GM23338 (cell line): Measurements from ENCODE around the gene CTNNA3. TPM values are rescaled to one million over a fixed set of nuclear protein-coding genes. Genes with fewer than 3 reads are reported as not detected.

Experiments used
- ATAC-seq: fragments of 200-7000 bp; cut with Tn5 transposase; 3 replicates; pipeline ENCODE4 v1.9.1; 2020
- DNase-seq: peaks from one replicate; pipeline ENCODE4 v3.0.0-alpha.2; 2015; ENCODE audit warnings: low spot score
- H2AFZ ChIP-seq: fragments of 200-600 bp; sonication (generic); 2 replicates; pipeline ENCODE4 v1.8.0; 2016; ENCODE audit warnings: antibody characterized with exemption, mild to moderate bottlenecking, moderate library complexity
- H3F3A ChIP-seq: fragments of 200-600 bp; sonication (generic); replicated peaks from 2 replicates; pipeline ENCODE4 v1.8.0; 2017; ENCODE audit warnings: antibody characterized with exemption, mixed run types, low read depth
- H3K27ac ChIP-seq: fragments of 200-600 bp; sonication (generic); 2 replicates; pipeline ENCODE4 v1.6.1; 2016; ENCODE audit warnings: low read depth
- H3K27me3 ChIP-seq: fragments of 200-600 bp; sonication (generic); 2 replicates; pipeline ENCODE4 v1.8.0; 2016; ENCODE audit warnings: mild to moderate bottlenecking, mixed run types, moderate library complexity; ENCODE audit not compliant: insufficient read depth
- H3K36me3 ChIP-seq: fragments of 200-600 bp; sonication (generic); 2 replicates; pipeline ENCODE4 v1.8.0; 2016; ENCODE audit warnings: mild to moderate bottlenecking; ENCODE audit not compliant: insufficient read depth
- H3K4me1 ChIP-seq: fragments of 200-600 bp; sonication (generic); 2 replicates; pipeline ENCODE4 v1.8.0; 2016; ENCODE audit warnings: mild to moderate bottlenecking, moderate library complexity; ENCODE audit not compliant: insufficient read depth
- H3K4me2 ChIP-seq: fragments of 200-600 bp; sonication (generic); 2 replicates; pipeline ENCODE4 v1.7.1; 2017; ENCODE audit warnings: mixed run types
- H3K4me3 ChIP-seq: fragments of 200-600 bp; sonication (generic); 2 replicates; pipeline ENCODE4 v1.6.1; 2016; ENCODE audit warnings: mixed run types
- H3K79me2 ChIP-seq: fragments of 200-600 bp; sonication (generic); replicated peaks from 2 replicates; pipeline ENCODE4 v1.8.0; 2017; ENCODE audit warnings: mild to moderate bottlenecking; ENCODE audit not compliant: insufficient read depth
- H3K9me2 ChIP-seq: fragments of 200-600 bp; sonication (generic); 2 replicates; pipeline ENCODE4 v1.8.0; 2017; ENCODE audit not compliant: insufficient read depth
- H4K20me1 ChIP-seq: fragments of 200-600 bp; sonication (generic); replicated peaks from 2 replicates; pipeline ENCODE4 v1.8.0; 2017; ENCODE audit warnings: mild to moderate bottlenecking; ENCODE audit not compliant: insufficient read depth
- H3K27ac Mint-ChIP-seq: 2 replicates; pipeline ENCODE4 v1.8.0; 2020; ENCODE audit warnings: inconsistent platforms, mild to moderate bottlenecking, moderate library complexity, mixed read lengths
- H3K27me3 Mint-ChIP-seq: 3 replicates; pipeline ENCODE4 v1.8.0; 2022; ENCODE audit warnings: low read depth, mild to moderate bottlenecking, moderate library complexity, mixed read lengths, inconsistent platforms; ENCODE audit not compliant: insufficient read depth, poor library complexity
- H3K36me3 Mint-ChIP-seq: 3 replicates; pipeline ENCODE4 v1.8.0; 2021; ENCODE audit warnings: low read depth, mild to moderate bottlenecking, inconsistent platforms, moderate library complexity, mixed read lengths
- H3K4me1 Mint-ChIP-seq: 3 replicates; pipeline ENCODE4 v1.8.0; 2020; ENCODE audit warnings: mild to moderate bottlenecking, inconsistent platforms, mixed read lengths
- H3K4me3 Mint-ChIP-seq: 3 replicates; pipeline ENCODE4 v1.8.0; 2021; ENCODE audit warnings: moderate library complexity, mild to moderate bottlenecking, inconsistent platforms, mixed read lengths
- H3K9me3 Mint-ChIP-seq: 3 replicates; pipeline ENCODE4 v1.8.0; 2020; ENCODE audit warnings: moderate library complexity, mild to moderate bottlenecking, inconsistent platforms, mixed read lengths
- CREB1 ChIP-seq: fragments of 250-450 bp; sonication (Bioruptor Pico); IDR thresholded peaks from 2 replicates; pipeline ENCODE4 v1.5.0; 2020; ENCODE audit warnings: low read depth, mild to moderate bottlenecking, moderate library complexity
- CTCF ChIP-seq, 2 experiments: fragments of 200-600 bp in 1 of 2; sonication (generic) in 1 of 2; conservative IDR thresholded peaks; 2 replicates each; pipeline versions ENCODE4 v1.5.1 to v1.6.1; 2016 to 2017; ENCODE audit warnings: antibody characterized with exemption in 2 of 2, low read depth in 2 of 2, mild to moderate bottlenecking in 2 of 2, moderate library complexity in 1 of 2
- EZH2 ChIP-seq: fragments of 200-600 bp; sonication (generic); IDR thresholded peaks from one replicate; pipeline ENCODE4 v1.8.0; 2017; ENCODE audit warnings: antibody characterized with exemption, mild to moderate bottlenecking, low read depth; ENCODE audit not compliant: unreplicated experiment
- EZH2phosphoT487 ChIP-seq: fragments of 200-600 bp; sonication (generic); IDR thresholded peaks from one replicate; pipeline ENCODE4 v1.8.1; 2018; ENCODE audit warnings: antibody characterized with exemption; ENCODE audit not compliant: unreplicated experiment
- JUNB ChIP-seq: IDR thresholded peaks from one replicate; pipeline ENCODE4 v1.6.1; 2016; ENCODE audit warnings: antibody characterized with exemption; ENCODE audit not compliant: unreplicated experiment
- NANOG ChIP-seq: IDR thresholded peaks from 2 replicates; pipeline ENCODE4 v1.6.1; 2016; ENCODE audit warnings: antibody characterized with exemption, borderline replicate concordance
- POLR2AphosphoS5 ChIP-seq: IDR thresholded peaks from 2 replicates; pipeline ENCODE4 v1.6.1; 2016; ENCODE audit warnings: antibody characterized with exemption, low read depth
- STAT1 ChIP-seq: IDR thresholded peaks from one replicate; pipeline ENCODE4 v1.6.1; 2016; ENCODE audit warnings: antibody characterized with exemption; ENCODE audit not compliant: unreplicated experiment
- ZNF114 ChIP-seq: fragments of 250-450 bp; sonication (Bioruptor Pico); IDR thresholded peaks from 2 replicates; pipeline ENCODE4 v1.5.0; 2020; ENCODE audit warnings: mild to moderate bottlenecking, moderate library complexity
- ZNF331 ChIP-seq: fragments of 250-450 bp; sonication (Bioruptor Pico); IDR thresholded peaks from 2 replicates; pipeline ENCODE4 v1.5.0; 2020; ENCODE audit warnings: low read depth, mild to moderate bottlenecking, moderate library complexity
- polyA plus RNA-seq: library from polyadenylated mRNA; unstranded; fragments of >200 nt; fragmentation: Nextera tagmentation; extraction: Ambion mirVana; gene quantifications from 2 replicates; pipeline ENCODE4 v1.2.1, GENCODE V29; 2016
- total RNA-seq: library from RNA; depleted of rRNA; stranded (reverse); fragments of >200 nt; shearing (Covaris generic); gene quantifications from 2 replicates; pipeline ENCODE4 v1.2.3, GENCODE V29; 2014
- TF ChIP-seq, protein P1 (sequence below): IDR thresholded peaks from 2 replicates; pipeline ENCODE4 v1.6.1; 2016; ENCODE audit warnings: antibody characterized with exemption
- TF ChIP-seq, protein P2 (sequence below): fragments of 250-450 bp; sonication (Bioruptor Pico); IDR thresholded peaks from 2 replicates; pipeline ENCODE4 v1.5.0; 2020; ENCODE audit warnings: mild to moderate bottlenecking, moderate library complexity

Gene CTNNA3
- total and polyA plus RNA-seq, 2 experiments from 2014 or later: 0.71 to 3.3 TPM

DNA sequence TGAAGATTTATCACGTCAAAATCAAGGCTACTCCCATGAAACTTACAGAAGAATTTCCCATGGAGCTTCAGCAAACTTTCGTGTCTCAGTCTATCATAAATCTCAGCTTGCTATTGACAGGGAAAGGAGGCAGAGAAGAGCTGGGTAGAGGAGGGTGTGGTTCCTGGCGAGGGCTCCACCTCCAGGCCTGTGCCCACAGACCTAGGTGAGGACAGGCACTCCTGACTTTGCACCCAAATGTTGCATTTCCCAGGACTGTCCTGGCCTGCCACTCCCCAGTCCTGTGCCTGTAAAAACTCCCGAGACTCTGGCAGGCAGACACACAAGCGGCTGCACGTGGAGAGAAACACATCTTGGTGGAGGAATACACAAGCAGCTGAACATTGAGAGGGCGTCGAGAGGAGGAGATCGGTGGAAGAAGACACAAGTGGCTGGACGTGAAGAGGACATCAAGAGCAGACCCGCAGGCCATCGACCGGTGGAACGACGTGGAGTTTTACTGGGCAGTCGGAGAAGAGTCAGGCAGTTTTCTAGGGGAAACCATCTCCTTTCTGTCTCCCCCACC, 145.1 kb downstream of the CTNNA3 start:
- ATAC-seq: no peak
- H3K27me3 ChIP-seq: no peaks in the 10 kb centered on the region
- no peak overlapping the region for H2AFZ ChIP-seq
- H4K20me1 ChIP-seq: no peaks in the 10 kb centered on the region
- no peak for TF ChIP-seq CREB1 (CRISPR knock-in tag)
- TF ChIP-seq STAT1: no peak
- TF ChIP-seq EZH2: no peak
- H3K9me3 Mint-ChIP-seq: peaks cover 14% of the 10 kb centered on the region; the same call in 1 of the 3 replicates
- no peaks in the 10 kb centered on the region for H3F3A ChIP-seq
- H3K27ac Mint-ChIP-seq: no peak overlapping the region
- no peaks in the 10 kb centered on the region for H3K9me2 ChIP-seq
- H3K27ac ChIP-seq: no peak overlapping the region
- H3K4me3 ChIP-seq: no peak overlapping the region
- H3K27me3 Mint-ChIP-seq: no peaks in the 10 kb centered on the region
- no peak for DNase-seq
- H3K4me1 ChIP-seq: no peaks in the 10 kb centered on the region
- H3K36me3 ChIP-seq: no peaks in the 10 kb centered on the region
- H3K79me2 ChIP-seq: no peaks in the 10 kb centered on the region
- no peaks in the 10 kb centered on the region for H3K36me3 Mint-ChIP-seq
- no peak overlapping the region for H3K4me2 ChIP-seq
- no peak overlapping the region for H3K4me3 Mint-ChIP-seq
- H3K4me1 Mint-ChIP-seq: no peaks in the 10 kb centered on the region

DNA sequence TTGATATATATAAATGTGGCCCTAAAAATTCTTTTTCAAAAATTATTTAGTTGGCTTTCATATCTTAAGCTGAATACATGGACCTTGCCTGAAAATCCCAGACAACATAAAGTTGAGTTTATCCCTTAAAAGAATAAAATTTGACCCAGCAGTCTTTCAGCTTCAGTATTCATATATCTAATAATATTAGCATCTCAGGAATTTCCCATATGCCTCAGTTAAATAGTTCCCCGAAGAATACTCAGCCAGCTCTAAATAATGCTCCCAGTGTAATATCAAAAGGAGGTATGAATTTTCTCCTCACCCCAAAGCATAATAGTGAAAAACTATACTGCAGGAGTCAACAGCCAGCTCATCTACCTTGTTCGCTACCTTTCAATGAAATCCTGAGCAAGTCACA, 145.9 kb downstream of the CTNNA3 start:
- Mint-ChIP-seq H3K27ac (no peak overlapping the region), H3K27me3 (no peaks in the 10 kb centered on the region), H3K4me1 (no peaks in the 10 kb centered on the region), H3K4me3 (no peak overlapping the region), H3K9me3 (peaks cover 13% of the 10 kb centered on the region; the same call in 1 of the 3 replicates), H3K36me3 (no peaks in the 10 kb centered on the region)
- H3K4me1 ChIP-seq: no peaks in the 10 kb centered on the region
- no peak overlapping the region for H2AFZ ChIP-seq
- no peaks in the 10 kb centered on the region for H3K27me3 ChIP-seq
- no peaks in the 10 kb centered on the region for H4K20me1 ChIP-seq
- DNase-seq (no peak), ATAC-seq (no peak)
- no peak overlapping the region for H3K4me3 ChIP-seq
- no peaks in the 10 kb centered on the region for H3F3A ChIP-seq
- H3K79me2 ChIP-seq: no peaks in the 10 kb centered on the region
- no peak overlapping the region for H3K4me2 ChIP-seq
- H3K36me3 ChIP-seq: no peaks in the 10 kb centered on the region
- no peak overlapping the region for H3K27ac ChIP-seq
- H3K9me2 ChIP-seq: no peaks in the 10 kb centered on the region
- TF ChIP-seq EZH2phosphoT487 (no peak), JUNB (no peak), EZH2 (no peak), NANOG (no peak), POLR2AphosphoS5 (no peak), ZNF114 (CRISPR knock-in tag) (no peak), CTCF (conservative IDR thresholded peaks at IDR 0.05; ENCODE audit: low read depth in 2 of 2) (no peak), CREB1 (CRISPR knock-in tag) (no peak), ZNF331 (CRISPR knock-in tag) (no peak)
- TF ChIP-seq, protein P1, sequence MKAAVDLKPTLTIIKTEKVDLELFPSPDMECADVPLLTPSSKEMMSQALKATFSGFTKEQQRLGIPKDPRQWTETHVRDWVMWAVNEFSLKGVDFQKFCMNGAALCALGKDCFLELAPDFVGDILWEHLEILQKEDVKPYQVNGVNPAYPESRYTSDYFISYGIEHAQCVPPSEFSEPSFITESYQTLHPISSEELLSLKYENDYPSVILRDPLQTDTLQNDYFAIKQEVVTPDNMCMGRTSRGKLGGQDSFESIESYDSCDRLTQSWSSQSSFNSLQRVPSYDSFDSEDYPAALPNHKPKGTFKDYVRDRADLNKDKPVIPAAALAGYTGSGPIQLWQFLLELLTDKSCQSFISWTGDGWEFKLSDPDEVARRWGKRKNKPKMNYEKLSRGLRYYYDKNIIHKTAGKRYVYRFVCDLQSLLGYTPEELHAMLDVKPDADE: no peak
- TF ChIP-seq, protein P2, sequence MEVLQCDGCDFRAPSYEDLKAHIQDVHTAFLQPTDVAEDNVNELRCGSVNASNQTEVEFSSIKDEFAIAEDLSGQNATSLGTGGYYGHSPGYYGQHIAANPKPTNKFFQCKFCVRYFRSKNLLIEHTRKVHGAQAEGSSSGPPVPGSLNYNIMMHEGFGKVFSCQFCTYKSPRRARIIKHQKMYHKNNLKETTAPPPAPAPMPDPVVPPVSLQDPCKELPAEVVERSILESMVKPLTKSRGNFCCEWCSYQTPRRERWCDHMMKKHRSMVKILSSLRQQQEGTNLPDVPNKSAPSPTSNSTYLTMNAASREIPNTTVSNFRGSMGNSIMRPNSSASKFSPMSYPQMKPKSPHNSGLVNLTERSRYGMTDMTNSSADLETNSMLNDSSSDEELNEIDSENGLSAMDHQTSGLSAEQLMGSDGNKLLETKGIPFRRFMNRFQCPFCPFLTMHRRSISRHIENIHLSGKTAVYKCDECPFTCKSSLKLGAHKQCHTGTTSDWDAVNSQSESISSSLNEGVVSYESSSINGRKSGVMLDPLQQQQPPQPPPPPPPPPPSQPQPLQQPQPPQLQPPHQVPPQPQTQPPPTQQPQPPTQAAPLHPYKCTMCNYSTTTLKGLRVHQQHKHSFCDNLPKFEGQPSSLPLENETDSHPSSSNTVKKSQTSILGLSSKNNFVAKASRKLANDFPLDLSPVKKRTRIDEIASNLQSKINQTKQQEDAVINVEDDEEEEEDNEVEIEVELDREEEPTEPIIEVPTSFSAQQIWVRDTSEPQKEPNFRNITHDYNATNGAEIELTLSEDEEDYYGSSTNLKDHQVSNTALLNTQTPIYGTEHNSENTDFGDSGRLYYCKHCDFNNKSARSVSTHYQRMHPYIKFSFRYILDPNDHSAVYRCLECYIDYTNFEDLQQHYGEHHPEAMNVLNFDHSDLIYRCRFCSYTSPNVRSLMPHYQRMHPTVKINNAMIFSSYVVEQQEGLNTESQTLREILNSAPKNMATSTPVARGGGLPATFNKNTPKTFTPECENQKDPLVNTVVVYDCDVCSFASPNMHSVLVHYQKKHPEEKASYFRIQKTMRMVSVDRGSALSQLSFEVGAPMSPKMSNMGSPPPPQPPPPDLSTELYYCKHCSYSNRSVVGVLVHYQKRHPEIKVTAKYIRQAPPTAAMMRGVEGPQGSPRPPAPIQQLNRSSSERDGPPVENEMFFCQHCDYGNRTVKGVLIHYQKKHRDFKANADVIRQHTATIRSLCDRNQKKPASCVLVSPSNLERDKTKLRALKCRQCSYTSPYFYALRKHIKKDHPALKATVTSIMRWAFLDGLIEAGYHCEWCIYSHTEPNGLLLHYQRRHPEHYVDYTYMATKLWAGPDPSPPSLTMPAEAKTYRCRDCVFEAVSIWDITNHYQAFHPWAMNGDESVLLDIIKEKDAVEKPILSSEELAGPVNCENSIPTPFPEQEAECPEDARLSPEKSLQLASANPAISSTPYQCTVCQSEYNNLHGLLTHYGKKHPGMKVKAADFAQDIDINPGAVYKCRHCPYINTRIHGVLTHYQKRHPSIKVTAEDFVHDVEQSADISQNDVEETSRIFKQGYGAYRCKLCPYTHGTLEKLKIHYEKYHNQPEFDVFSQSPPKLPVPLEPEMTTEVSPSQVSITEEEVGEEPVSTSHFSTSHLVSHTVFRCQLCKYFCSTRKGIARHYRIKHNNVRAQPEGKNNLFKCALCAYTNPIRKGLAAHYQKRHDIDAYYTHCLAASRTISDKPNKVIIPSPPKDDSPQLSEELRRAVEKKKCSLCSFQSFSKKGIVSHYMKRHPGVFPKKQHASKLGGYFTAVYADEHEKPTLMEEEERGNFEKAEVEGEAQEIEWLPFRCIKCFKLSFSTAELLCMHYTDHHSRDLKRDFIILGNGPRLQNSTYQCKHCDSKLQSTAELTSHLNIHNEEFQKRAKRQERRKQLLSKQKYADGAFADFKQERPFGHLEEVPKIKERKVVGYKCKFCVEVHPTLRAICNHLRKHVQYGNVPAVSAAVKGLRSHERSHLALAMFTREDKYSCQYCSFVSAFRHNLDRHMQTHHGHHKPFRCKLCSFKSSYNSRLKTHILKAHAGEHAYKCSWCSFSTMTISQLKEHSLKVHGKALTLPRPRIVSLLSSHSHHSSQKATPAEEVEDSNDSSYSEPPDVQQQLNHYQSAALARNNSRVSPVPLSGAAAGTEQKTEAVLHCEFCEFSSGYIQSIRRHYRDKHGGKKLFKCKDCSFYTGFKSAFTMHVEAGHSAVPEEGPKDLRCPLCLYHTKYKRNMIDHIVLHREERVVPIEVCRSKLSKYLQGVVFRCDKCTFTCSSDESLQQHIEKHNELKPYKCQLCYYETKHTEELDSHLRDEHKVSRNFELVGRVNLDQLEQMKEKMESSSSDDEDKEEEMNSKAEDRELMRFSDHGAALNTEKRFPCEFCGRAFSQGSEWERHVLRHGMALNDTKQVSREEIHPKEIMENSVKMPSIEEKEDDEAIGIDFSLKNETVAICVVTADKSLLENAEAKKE (CRISPR knock-in tag): no peak
